Left forelimb (tissue), 1 donor: Measurements from ENCODE around the gene HLA-DMA.

ENCODE experiments used
- DNase-seq: peaks from one replicate; pipeline ENCODE4 v3.0.0-alpha.2; 2018; ENCODE audit warnings: low spot score

HLA-DMA gene

GRCh38 chr6:32932132-32932868 lies 20.6 kb downstream of the HLA-DMA start:
- no peak for DNase-seq

GRCh38 chr6:32931211-32931610 lies 21.7 kb downstream of the HLA-DMA start:
- DNase-seq: no peak

GRCh38 chr6:32922083-32922482 lies 30.8 kb downstream of the HLA-DMA start:
- no peak for DNase-seq

GRCh38 chr6:32920715-32921114 lies 32.2 kb downstream of the HLA-DMA start:
- no peak for DNase-seq

GRCh38 chr6:32912951-32913350 lies 39.9 kb downstream of the HLA-DMA start:
- DNase-seq: no peak

- no peak for DNase-seq
Measured at GRCh38 chr6:32908897-32909296, 44.0 kb downstream of the HLA-DMA start.

- DNase-seq: no peak
Measured at GRCh38 chr6:32906539-32906938, 46.4 kb downstream of the HLA-DMA start.

- no peak for DNase-seq
Measured at GRCh38 chr6:32905078-32905477, 47.8 kb downstream of the HLA-DMA start.

GRCh38 chr6:32903952-32904351 lies 48.9 kb downstream of the HLA-DMA start:
- DNase-seq: no peak
